Adrenal gland (tissue), 12 donors: ENCODE data around the gene EBLN1. TPM values are rescaled to one million over a fixed set of nuclear protein-coding genes. Genes with fewer than 3 reads are reported as not detected.
"Not testable (repeated sequence)": the region's sequence is repeated elsewhere in the genome, so short reads cannot be mapped to it uniquely, and the experiment has no call there.

ENCODE experiments used
- DNase-seq, 7 donors: peaks; one replicate each; pipeline ENCODE4 v3.0.0-alpha.2; 2019 to 2020
- H3K27ac ChIP-seq, 5 donors: fragments of 200-600 bp; sonication (generic) in 4 of 5; 1 replicate in 3 of 5; 2 replicates in 2 of 5; pipeline versions ENCODE4 v1.5.1 to v1.8.0; 2016 to 2020; ENCODE audit warnings: mild to moderate bottlenecking in 1 of 5
- H3K27me3 ChIP-seq: fragments of 200-600 bp; 2 replicates; pipeline ENCODE4 v1.8.0; 2021
- H3K36me3 ChIP-seq, 2 donors: fragments of 200-600 bp; replicated peaks in 1 of 2; 1 replicate in 1 of 2; 2 replicates in 1 of 2; pipeline versions ENCODE4 v1.5.1 to v1.8.0; 2018 to 2022
- H3K4me1 ChIP-seq, 2 donors: fragments of 200-600 bp; replicated peaks in 1 of 2; 1 replicate in 1 of 2; 2 replicates in 1 of 2; pipeline versions ENCODE4 v1.5.1 to v1.8.0; 2018 to 2021
- H3K4me3 ChIP-seq, 4 donors: fragments of 200-600 bp; sonication (generic) in 3 of 4; one replicate each; pipeline ENCODE4 v1.5.1; 2016 to 2018
- H3K9me3 ChIP-seq, 3 donors: fragments of 200-600 bp; sonication (generic) in 1 of 3; replicated peaks in 1 of 3; 1 replicate in 2 of 3; 2 replicates in 1 of 3; pipeline versions ENCODE4 v1.5.1 to v1.8.0; 2016 to 2021
- POLR2A ChIP-seq, 2 donors: fragments of 450-650 bp; IDR thresholded peaks; one replicate each; pipeline ENCODE4 v1.6.1; 2017; ENCODE audit warnings: antibody characterized with exemption in 2 of 2, mild to moderate bottlenecking in 2 of 2, moderate library complexity in 1 of 2
- WGBS, 4 donors: extraction: QIAGEN DNeasy Blood & Tissue Kit in 2 of 4; methylation state at CpG; one replicate each; pipeline versions ENCODE4 v1.1.5 to v1.1.7; 2013 to 2017; 5-methylcytosine and 5-hydroxymethylcytosine counted together
- intact Hi-C, 2 donors: fragments of 100-400 bp; cut with DNase I; formaldehyde crosslinking; loops; one replicate each; pipeline versions ENCODE4 v1.14.1 to v1.15.0; 2022 to 2023
- polyA plus RNA-seq, 3 donors: library from polyadenylated mRNA; stranded (reverse); fragments of 200-250 nt in 2 of 3; fragments of 350-450 nt in 1 of 3; fragmentation: Illumina TruSeq in 1 of 3; extraction: RNeasy Lipid Tissue Mini Kit (QIAGEN cat#74804) in 1 of 3; gene quantifications; one replicate each; pipeline ENCODE4 v1.2.3, GENCODE V29; 2013 to 2014
- total RNA-seq, 9 donors: library from RNA; depleted of rRNA in 4 of 9; stranded (reverse); fragments of >200 nt in 4 of 9; fragments of 120-200 nt in 1 of 9; fragmentation: NEBNext Ultra II Directional in 1 of 9; extraction: Animal tissue kit (Norgen Biotek cat#: 25700) in 1 of 9; gene quantifications; one replicate each; pipeline versions ENCODE4 v1.1.0 to v1.2.4, GENCODE V29; 2013 to 2023
- TF ChIP-seq, protein P1 (sequence below), 6 experiments: fragments of 450-650 bp in 4 of 6; fragments of 200-600 bp in 2 of 6; sonication (generic) in 1 of 6; IDR thresholded peaks; 1 replicate in 5 of 6; 2 replicates in 1 of 6; pipeline versions ENCODE4 v1.5.1 to v1.8.0; 2016 to 2021; ENCODE audit warnings: antibody characterized with exemption in 6 of 6, mild to moderate bottlenecking in 2 of 6, moderate library complexity in 1 of 6
- donor health status: healthy with polysubstance abuse.
- donor health status: Bipolar disorder and iron deficiency.
- donor health status: DM: yes; HTN: yes; CAD: no.
- donor health status: DM: no; HTN: no; CAD: no.
- donor health status: DM: no; HTN: no; CAD: no.
- donor health status: DM: yes; HTN: yes; CAD: no.

Gene EBLN1
- total and polyA plus RNA-seq, 12 donors, result not detected

DNA sequence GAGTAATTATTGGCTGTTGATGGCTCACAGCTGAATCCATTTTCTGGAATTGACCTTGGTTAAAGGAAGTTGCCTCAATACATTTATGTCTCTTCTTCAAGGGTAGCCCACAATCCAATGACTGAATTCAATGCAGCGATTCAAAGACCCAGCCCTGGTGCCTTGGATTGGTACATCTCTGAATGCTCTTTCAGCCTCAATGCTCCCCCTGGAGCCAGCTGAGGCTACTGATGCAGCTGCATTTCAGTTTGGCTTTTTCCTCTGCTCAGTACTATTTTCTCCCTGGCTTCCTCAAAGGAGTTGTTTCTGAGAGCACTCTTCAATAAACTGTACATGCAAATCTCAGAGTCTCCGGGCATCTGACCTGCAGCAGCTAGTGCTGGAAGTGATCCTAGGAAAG is 633 bp upstream of the EBLN1 start:
- peaks cover 5% of the 10 kb centered on the region for H3K27me3 ChIP-seq
- no peak for DNase-seq
- 71 to 96% (median 88%) methylated on average over 2 of the region's 2 CpGs for WGBS, 4 donors
- intact Hi-C loops, result loop anchor here in 1 of 2 donors (10.0 kb wide), 1 partner anchor 204 kb away; no protein-coding TSS in a partner anchor
- no peaks in the 10 kb centered on the region for H3K4me1 ChIP-seq
- H3K27ac ChIP-seq, result no peak overlapping the region
- no peaks in the 10 kb centered on the region for H3K36me3 ChIP-seq
- TF ChIP-seq, protein P1, sequence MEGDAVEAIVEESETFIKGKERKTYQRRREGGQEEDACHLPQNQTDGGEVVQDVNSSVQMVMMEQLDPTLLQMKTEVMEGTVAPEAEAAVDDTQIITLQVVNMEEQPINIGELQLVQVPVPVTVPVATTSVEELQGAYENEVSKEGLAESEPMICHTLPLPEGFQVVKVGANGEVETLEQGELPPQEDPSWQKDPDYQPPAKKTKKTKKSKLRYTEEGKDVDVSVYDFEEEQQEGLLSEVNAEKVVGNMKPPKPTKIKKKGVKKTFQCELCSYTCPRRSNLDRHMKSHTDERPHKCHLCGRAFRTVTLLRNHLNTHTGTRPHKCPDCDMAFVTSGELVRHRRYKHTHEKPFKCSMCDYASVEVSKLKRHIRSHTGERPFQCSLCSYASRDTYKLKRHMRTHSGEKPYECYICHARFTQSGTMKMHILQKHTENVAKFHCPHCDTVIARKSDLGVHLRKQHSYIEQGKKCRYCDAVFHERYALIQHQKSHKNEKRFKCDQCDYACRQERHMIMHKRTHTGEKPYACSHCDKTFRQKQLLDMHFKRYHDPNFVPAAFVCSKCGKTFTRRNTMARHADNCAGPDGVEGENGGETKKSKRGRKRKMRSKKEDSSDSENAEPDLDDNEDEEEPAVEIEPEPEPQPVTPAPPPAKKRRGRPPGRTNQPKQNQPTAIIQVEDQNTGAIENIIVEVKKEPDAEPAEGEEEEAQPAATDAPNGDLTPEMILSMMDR (IDR thresholded peaks at IDR 0.05), result no peak
- TF ChIP-seq POLR2A (IDR thresholded peaks at IDR 0.05), result no peak
- no peak overlapping the region for H3K4me3 ChIP-seq
- no peaks in the 10 kb centered on the region for H3K9me3 ChIP-seq

DNA sequence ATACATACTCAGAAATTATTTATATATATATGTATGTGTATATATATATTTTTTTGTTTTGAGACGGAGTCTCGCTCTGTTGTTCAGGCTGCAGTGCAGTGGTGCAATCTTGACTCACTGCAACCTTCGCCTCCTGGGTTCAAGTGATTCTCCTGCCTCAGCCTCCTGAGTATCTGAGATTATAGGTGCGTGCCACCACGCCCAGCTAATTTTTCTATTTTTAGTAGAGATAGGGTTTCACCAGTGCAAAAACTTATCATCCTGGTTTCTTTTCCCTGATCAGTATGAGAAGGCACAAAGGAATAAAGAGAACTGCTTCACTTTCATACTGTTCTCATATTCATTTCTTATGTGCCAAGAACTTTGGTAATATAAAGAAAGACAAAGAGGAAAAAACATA is 731 bp downstream of the EBLN1 start:
- not testable (repeated sequence) for H3K27ac ChIP-seq, H3K9me3 ChIP-seq, H3K4me3 ChIP-seq, H3K4me1 ChIP-seq, DNase-seq, H3K36me3 ChIP-seq, H3K27me3 ChIP-seq
- intact Hi-C loops, result loop anchor here in 1 of 2 donors (10.0 kb wide), 1 partner anchor 202 kb away; no protein-coding TSS in a partner anchor
- WGBS, 4 donors, result 89 to 98% (median 93%) methylated on average over 5 of the region's 5 CpGs

DNA sequence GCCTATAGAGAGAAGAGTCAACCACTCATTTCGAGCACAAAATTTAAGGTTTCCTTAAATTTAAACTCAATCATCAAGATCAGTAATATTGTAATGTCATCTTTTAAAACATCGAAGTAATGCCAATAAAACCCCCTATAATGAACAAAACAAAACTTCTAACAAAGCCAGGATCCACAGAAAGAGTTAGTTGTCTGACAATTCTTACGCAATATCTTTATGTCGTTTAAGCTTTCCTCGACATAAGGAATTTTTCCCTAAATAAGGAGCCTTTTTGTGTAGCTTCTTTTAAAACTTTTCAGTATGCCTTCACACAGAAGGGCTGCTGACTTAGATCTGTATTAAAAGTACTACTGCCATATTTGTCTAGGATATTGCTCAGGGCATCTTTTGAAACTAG is 7.5 kb downstream of the EBLN1 start:
- Histone ChIP-seq H3K9me3 (no peaks in the 10 kb centered on the region), H3K27me3 (peaks cover 13% of the 10 kb centered on the region), H3K4me3 (no peak overlapping the region), H3K27ac (no peak overlapping the region), H3K36me3 (no peaks in the 10 kb centered on the region), H3K4me1 (no peaks in the 10 kb centered on the region)
- intact Hi-C loops, result loop anchor here in 1 of 2 donors (10.0 kb wide), 1 partner anchor 195 kb away; no protein-coding TSS in a partner anchor
- WGBS, 4 donors, result 85 to 91% (median 86%) methylated on average over 5 of the region's 5 CpGs
- no peak for DNase-seq
- TF ChIP-seq, protein P1 (IDR thresholded peaks at IDR 0.05), result no peak
- no peak for TF ChIP-seq POLR2A (IDR thresholded peaks at IDR 0.05)

DNA sequence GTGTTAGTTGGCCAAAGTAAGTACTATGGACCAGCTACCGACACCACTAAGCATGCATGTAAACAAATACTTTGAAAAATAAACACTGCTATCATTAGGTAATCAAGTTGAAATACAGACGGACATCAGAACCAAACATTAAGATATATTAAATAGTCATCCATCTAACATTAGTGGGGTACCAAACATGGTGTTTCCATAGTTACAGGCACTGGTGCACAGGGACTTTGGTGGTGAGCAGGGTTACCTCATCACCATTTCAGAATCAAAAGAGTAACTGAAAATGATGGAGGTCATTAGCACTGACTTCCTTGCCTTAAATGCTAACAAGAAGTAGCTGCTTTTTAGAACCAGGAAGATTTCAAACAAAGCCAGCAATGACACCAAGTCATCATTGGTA is 23.9 kb downstream of the EBLN1 start:
- Histone ChIP-seq H3K36me3 (no peaks in the 10 kb centered on the region), H3K4me3 (no peak overlapping the region), H3K9me3 (no peaks in the 10 kb centered on the region), H3K27ac (no peak overlapping the region), H3K4me1 (no peaks in the 10 kb centered on the region), H3K27me3 (peaks cover 9% of the 10 kb centered on the region)
- TF ChIP-seq, protein P1 (IDR thresholded peaks at IDR 0.05), result no peak
- no peak for TF ChIP-seq POLR2A (IDR thresholded peaks at IDR 0.05)
- DNase-seq, result no peak
- intact Hi-C loops, result no loop called here
- WGBS, 4 donors, result 67 to 81% (median 76%) methylated on average over 2 of the region's 2 CpGs

DNA sequence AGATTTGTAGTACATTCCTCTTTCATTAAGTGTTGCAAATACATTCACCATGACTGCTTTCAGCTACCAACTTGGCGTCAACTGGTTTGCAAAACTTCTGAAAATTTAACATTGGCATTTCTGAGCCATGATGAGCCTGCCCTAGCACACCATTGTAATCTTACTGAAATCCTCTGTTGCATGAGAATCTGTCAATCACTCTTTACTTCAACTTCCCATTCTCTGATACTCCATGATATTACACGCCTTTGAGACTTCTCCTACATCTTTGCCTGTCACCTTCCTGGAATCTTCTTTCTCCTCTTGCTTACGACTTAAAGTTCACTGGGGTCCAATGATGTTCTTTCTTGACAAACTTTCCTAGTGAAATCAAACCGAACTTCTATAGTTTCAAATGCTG is 32.2 kb downstream of the EBLN1 start:
- intact Hi-C loops, result no loop called here
- no peak for TF ChIP-seq POLR2A (IDR thresholded peaks at IDR 0.05)
- TF ChIP-seq, protein P1 (IDR thresholded peaks at IDR 0.05), result no peak

More for the DNA sequence above, 32.2 kb downstream of the EBLN1 start:
- WGBS, 4 donors, result 75 to 86% (median 76%) methylated on average over 4 of the region's 4 CpGs
- Histone ChIP-seq H3K4me3 (no peak overlapping the region), H3K36me3 (no peaks in the 10 kb centered on the region), H3K4me1 (no peaks in the 10 kb centered on the region), H3K9me3 (no peaks in the 10 kb centered on the region), H3K27ac (no peak overlapping the region), H3K27me3 (peaks cover 12% of the 10 kb centered on the region)
- no peak for DNase-seq
